ENCODE results near the gene CCDC85A. TPM values are rescaled to one million over a fixed set of nuclear protein-coding genes. Genes with fewer than 3 reads are reported as not detected.

Gene CCDC85A
- total and polyA plus RNA-seq, 2 of the 8 experiments (the other 6 are each of a cell fraction or from before 2014, with no cell fraction given) = 0.20 TPM; not detected in 1

- Histone ChIP-seq H2BK20ac (ENCODE audit: low read length) (no peak overlapping the region), H3K4me2 (ENCODE audit: insufficient read depth in 1 of 2, low read depth in 2 of 2, low read length in 2 of 2) (no peak overlapping the region), H4K5ac (ENCODE audit: insufficient read length, low read depth, low read length) (no peak overlapping the region), H3K79me2 (ENCODE audit: control insufficient read depth in 1 of 2, insufficient read depth in 2 of 2, low read length in 2 of 2) (no peaks in the 10 kb centered on the region), H3K27me3 (replicated peaks in 1 of 4; ENCODE audit: control insufficient read depth in 3 of 4, extremely low read depth in 1 of 4, insufficient read depth in 3 of 4, low read length in 3 of 4) (no peaks in the 10 kb centered on the region), H3K23me2 (ENCODE audit: low read depth, low read length) (no peaks in the 10 kb centered on the region; the same call in 1 of the 2 replicates), H3K4me1 (replicated peaks in 1 of 4; ENCODE audit: control insufficient read depth in 3 of 4, insufficient read depth in 4 of 4, low read length in 3 of 4) (no peaks in the 10 kb centered on the region), H3K9ac (replicated peaks in 1 of 4; ENCODE audit: extremely low read depth in 1 of 4, low read depth in 3 of 4, low read length in 3 of 4) (no peak overlapping the region), H2BK5ac (ENCODE audit: low read depth, low read length) (no peak overlapping the region), H3K56ac (replicated peaks; ENCODE audit: insufficient read length, low read depth, low read length) (no peak overlapping the region), H4K91ac (replicated peaks; ENCODE audit: insufficient read length, low read length) (no peak overlapping the region), H2AFZ (ENCODE audit: low read length) (no peak overlapping the region), H3K27ac (ENCODE audit: low read depth, low read length) (no peak overlapping the region), H3K23ac (ENCODE audit: insufficient read length) (no peak overlapping the region), H4K8ac (ENCODE audit: extremely low read depth, insufficient read depth, low read length) (no peak overlapping the region), H3K4me3 (ENCODE audit: extremely low read depth in 1 of 4, insufficient read depth in 2 of 4, low read depth in 3 of 4, low read length in 4 of 4) (no peak overlapping the region), H4K20me1 (replicated peaks in 1 of 2; ENCODE audit: control insufficient read depth in 1 of 2, insufficient read depth in 2 of 2, low read length in 2 of 2) (no peaks in the 10 kb centered on the region), H3K79me1 (ENCODE audit: low read depth, low read length) (no peaks in the 10 kb centered on the region), H2BK120ac (replicated peaks; ENCODE audit: low read depth, low read length) (no peak overlapping the region), H3K14ac (ENCODE audit: insufficient read length) (no peak overlapping the region), H3K4ac (replicated peaks; ENCODE audit: insufficient read length, low read depth, low read length) (no peak overlapping the region), H3K9me3 (ENCODE audit: insufficient read depth in 2 of 2, low read depth in 1 of 2, low read length in 1 of 2) (no peaks in the 10 kb centered on the region), H2AK5ac (ENCODE audit: low read depth, low read length) (no peak overlapping the region), H3K36me3 (ENCODE audit: control insufficient read depth in 2 of 4, insufficient read depth in 4 of 4, low read length in 3 of 4) (no peaks in the 10 kb centered on the region), H2BK12ac (ENCODE audit: low read depth, low read length) (no peak overlapping the region), H3K18ac (ENCODE audit: extremely low read depth, low read length) (no peak overlapping the region), H2BK15ac (ENCODE audit: low read length) (no peak overlapping the region)
- DNase-seq (ENCODE audit: low read depth in 1 of 2, low spot score in 2 of 2) (no peak), FAIRE-seq (no peak)
- 92% methylated on average over 3 of the region's 3 CpGs; no CpG with 5 or more reads in 1 of the 2 experiments for WGBS, 2 experiments (ENCODE audit: extremely low coverage in 1 of 2, insufficient coverage in 1 of 2, insufficient read length in 1 of 2, insufficient replicate concordance in 2 of 2, low coverage in 1 of 2, low lambda C conversion rate in 2 of 2, missing lambda C conversion rate in 1 of 2)
- CTCF ChIA-PET (ENCODE audit: partially characterized antibody) = interaction anchor here (0.6 kb wide), 1 partner anchor 34 kb away, joined by 4 read pairs; no protein-coding TSS in a partner anchor
- POLR2A ChIA-PET (ENCODE audit: partially characterized antibody) = no interaction called here
- TF ChIP-seq RAD21 (IDR thresholded peaks at IDR 0.05 in 1 of 2, conservative IDR thresholded peaks at IDR 0.05 in 1 of 2; ENCODE audit: low read depth in 2 of 2, low read length in 2 of 2) (no peak), CEBPB (IDR thresholded peaks at IDR 0.05; ENCODE audit: low read depth, low read length) (no peak), PHF8 (conservative IDR thresholded peaks at IDR 0.05; ENCODE audit: low read depth, low read length) (no peak), HDAC2 (IDR thresholded peaks at IDR 0.05; ENCODE audit: borderline replicate concordance in 1 of 2, low read depth in 2 of 2, low read length in 2 of 2) (no peak), BACH1 (IDR thresholded peaks at IDR 0.05; ENCODE audit: low read length) (no peak), POLR2A (IDR thresholded peaks at IDR 0.05; ENCODE audit: control extremely low read depth in 1 of 2, low read depth in 2 of 2, low read length in 2 of 2) (no peak), CHD1 (IDR thresholded peaks at IDR 0.05; ENCODE audit: low read depth, low read length) (no peak), POLR2AphosphoS5 (IDR thresholded peaks at IDR 0.05; ENCODE audit: low read depth, low read length) (no peak), GABPA (IDR thresholded peaks at IDR 0.05; ENCODE audit: borderline replicate concordance, insufficient read depth, low read length) (no peak), POU5F1 (IDR thresholded peaks at IDR 0.05; ENCODE audit: low read depth, low read length) (no peak), KDM4A (IDR thresholded peaks at IDR 0.05; ENCODE audit: low read depth, low read length, severe bottlenecking) (no peak), CBX8 (IDR thresholded peaks at IDR 0.05; ENCODE audit: borderline replicate concordance, low read depth, low read length) (no peak), ZNF274 (IDR thresholded peaks at IDR 0.05; ENCODE audit: borderline replicate concordance, extremely low read depth, low read length) (no peak), CBX5 (IDR thresholded peaks at IDR 0.05; ENCODE audit: low read depth, low read length) (no peak)
Measured at GRCh38 chr2:56210291-56210690, 26.5 kb downstream of the CCDC85A start.

Measured in H1 (cell line).